IPS-18a (cell line): ENCODE results near the gene TRIO.

Source experiments
- H3K27ac ChIP-seq: one replicate; pipeline ENCODE4 v1.5.1; 2013; ENCODE audit warnings: low read length
- H3K27me3 ChIP-seq: one replicate; pipeline ENCODE4 v1.6.1; 2013; ENCODE audit warnings: mild to moderate bottlenecking, low read length; ENCODE audit not compliant: control insufficient read depth, insufficient read depth
- H3K36me3 ChIP-seq: one replicate; pipeline ENCODE4 v1.6.1; 2013; ENCODE audit warnings: low read depth, low read length; ENCODE audit not compliant: control insufficient read depth
- H3K4me1 ChIP-seq: one replicate; pipeline ENCODE4 v1.6.1; 2013; ENCODE audit warnings: low read depth, low read length; ENCODE audit not compliant: control insufficient read depth
- H3K4me3 ChIP-seq: one replicate; pipeline ENCODE4 v1.5.1; 2013; ENCODE audit warnings: low read length
- H3K9ac ChIP-seq: one replicate; pipeline ENCODE4 v1.6.1; 2013; ENCODE audit warnings: mild to moderate bottlenecking, low read length, moderate library complexity
- H3K9me3 ChIP-seq: one replicate; pipeline ENCODE4 v1.6.1; 2013; ENCODE audit warnings: low read depth, low read length; ENCODE audit not compliant: control insufficient read depth

TRIO gene

GRCh38 chr5:14322437-14323187 is 179.5 kb downstream of the TRIO start:
- Histone ChIP-seq H3K36me3 (peaks cover 12% of the 10 kb centered on the region), H3K27ac (no peak overlapping the region), H3K9me3 (no peaks in the 10 kb centered on the region), H3K27me3 (no peaks in the 10 kb centered on the region), H3K9ac (no peak overlapping the region), H3K4me1 (no peaks in the 10 kb centered on the region), H3K4me3 (no peak overlapping the region)

DNA sequence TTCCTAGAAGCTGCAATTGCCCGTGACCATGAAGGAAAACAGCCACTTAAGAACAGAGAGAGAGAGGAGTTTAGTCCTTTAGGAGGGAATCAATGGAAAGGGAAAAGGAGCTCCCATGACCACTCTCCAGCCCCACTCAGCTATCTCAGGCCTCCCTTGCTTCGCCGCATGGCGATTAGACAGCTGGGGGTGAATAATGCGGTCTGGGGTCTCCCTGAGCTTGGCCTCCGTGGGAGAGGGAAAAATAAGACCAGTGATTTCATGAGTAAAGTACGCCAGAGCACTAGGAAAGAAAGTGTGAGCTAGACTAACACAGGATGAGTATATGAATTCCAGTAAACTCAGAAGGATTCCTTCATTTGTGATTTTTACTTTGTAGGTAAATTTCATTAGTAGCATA is 180.3 kb downstream of the TRIO start:
- H3K27ac ChIP-seq: no peak overlapping the region
- peaks cover 11% of the 10 kb centered on the region for H3K36me3 ChIP-seq
- H3K4me1 ChIP-seq: no peaks in the 10 kb centered on the region
- no peak overlapping the region for H3K9ac ChIP-seq
- H3K4me3 ChIP-seq: no peak overlapping the region
- H3K9me3 ChIP-seq: no peaks in the 10 kb centered on the region
- no peaks in the 10 kb centered on the region for H3K27me3 ChIP-seq

DNA sequence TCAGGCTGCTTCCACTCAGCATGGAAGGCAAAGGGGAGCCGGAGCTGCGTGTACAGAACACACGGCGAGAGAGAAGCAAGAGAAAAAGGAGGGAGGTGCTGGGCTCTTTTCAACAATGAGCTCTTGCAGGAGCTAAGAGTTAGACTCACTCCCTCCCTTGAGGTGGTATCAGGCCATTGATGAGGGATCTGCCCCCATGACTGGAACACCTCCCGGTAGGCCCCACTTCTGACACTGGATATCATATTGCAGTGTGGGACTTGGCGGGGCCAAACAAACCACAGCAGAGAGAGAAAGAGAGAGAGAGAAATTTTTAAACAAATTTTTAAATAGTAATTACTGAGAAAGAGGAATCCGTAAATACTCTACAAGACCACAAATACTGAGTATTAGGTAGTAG is 182.2 kb downstream of the TRIO start:
- Histone ChIP-seq H3K4me1 (no peaks in the 10 kb centered on the region), H3K27me3 (no peaks in the 10 kb centered on the region), H3K9ac (no peak overlapping the region), H3K27ac (no peak overlapping the region), H3K36me3 (peaks cover 9% of the 10 kb centered on the region), H3K4me3 (no peak overlapping the region), H3K9me3 (no peaks in the 10 kb centered on the region)

- Histone ChIP-seq H3K27me3 (no peaks in the 10 kb centered on the region), H3K36me3 (peaks cover 11% of the 10 kb centered on the region), H3K4me1 (no peaks in the 10 kb centered on the region), H3K27ac (no peak overlapping the region), H3K9me3 (no peaks in the 10 kb centered on the region), H3K4me3 (no peak overlapping the region), H3K9ac (no peak overlapping the region)
These were observed 183.1 kb downstream of the TRIO start for GRCh38 chr5:14326035-14326903.

DNA sequence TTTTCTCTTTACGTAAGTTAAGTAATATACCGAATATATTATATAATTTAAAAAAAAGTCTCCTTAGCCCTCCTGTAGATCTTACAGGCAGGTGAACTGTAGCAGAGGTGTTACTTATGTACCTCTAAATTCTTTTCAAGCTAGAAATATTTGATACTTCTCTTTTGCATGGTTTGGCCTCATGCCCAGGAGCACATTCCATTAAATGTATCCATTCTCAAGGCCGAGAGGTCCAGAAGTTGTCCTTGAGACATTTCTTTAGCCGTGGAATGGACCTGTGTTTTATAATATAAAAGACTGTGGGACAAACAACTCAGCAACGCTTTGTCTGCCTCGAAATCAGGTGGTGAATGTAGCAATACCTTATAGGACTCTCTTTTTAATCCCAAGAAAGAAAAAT is 184.5 kb downstream of the TRIO start:
- Histone ChIP-seq H3K27ac (no peak overlapping the region), H3K36me3 (peaks cover 11% of the 10 kb centered on the region), H3K9ac (no peak overlapping the region), H3K9me3 (no peaks in the 10 kb centered on the region), H3K4me3 (no peak overlapping the region), H3K27me3 (no peaks in the 10 kb centered on the region), H3K4me1 (no peaks in the 10 kb centered on the region)

- Histone ChIP-seq H3K36me3 (peaks cover 15% of the 10 kb centered on the region), H3K27me3 (no peaks in the 10 kb centered on the region), H3K4me3 (no peak overlapping the region), H3K9ac (no peak overlapping the region), H3K9me3 (no peaks in the 10 kb centered on the region), H3K27ac (no peak overlapping the region), H3K4me1 (no peaks in the 10 kb centered on the region)
These were observed 185.0 kb downstream of the TRIO start for GRCh38 chr5:14328144-14328543.

GRCh38 chr5:14330291-14330690 is 187.1 kb downstream of the TRIO start:
- Histone ChIP-seq H3K4me1 (no peaks in the 10 kb centered on the region), H3K27me3 (no peaks in the 10 kb centered on the region), H3K9ac (no peak overlapping the region), H3K9me3 (no peaks in the 10 kb centered on the region), H3K36me3 (peaks cover 15% of the 10 kb centered on the region), H3K4me3 (no peak overlapping the region), H3K27ac (no peak overlapping the region)

- Histone ChIP-seq H3K27me3 (no peaks in the 10 kb centered on the region), H3K36me3 (peaks cover 15% of the 10 kb centered on the region), H3K4me1 (no peaks in the 10 kb centered on the region), H3K4me3 (no peak overlapping the region), H3K9ac (no peak overlapping the region), H3K9me3 (no peaks in the 10 kb centered on the region), H3K27ac (no peak overlapping the region)
These were observed 187.7 kb downstream of the TRIO start for GRCh38 chr5:14330729-14331385.

GRCh38 chr5:14331386-14331781 is 188.2 kb downstream of the TRIO start:
- Histone ChIP-seq H3K36me3 (peaks cover 17% of the 10 kb centered on the region), H3K4me1 (no peaks in the 10 kb centered on the region), H3K27ac (no peak overlapping the region), H3K4me3 (no peak overlapping the region), H3K27me3 (no peaks in the 10 kb centered on the region), H3K9ac (no peak overlapping the region), H3K9me3 (no peaks in the 10 kb centered on the region)

- Histone ChIP-seq H3K4me1 (no peaks in the 10 kb centered on the region), H3K9ac (no peak overlapping the region), H3K27me3 (no peaks in the 10 kb centered on the region), H3K4me3 (no peak overlapping the region), H3K9me3 (no peaks in the 10 kb centered on the region), H3K27ac (no peak overlapping the region), H3K36me3 (peaks cover 25% of the 10 kb centered on the region)
These were observed 189.0 kb downstream of the TRIO start for GRCh38 chr5:14332038-14332631.

DNA sequence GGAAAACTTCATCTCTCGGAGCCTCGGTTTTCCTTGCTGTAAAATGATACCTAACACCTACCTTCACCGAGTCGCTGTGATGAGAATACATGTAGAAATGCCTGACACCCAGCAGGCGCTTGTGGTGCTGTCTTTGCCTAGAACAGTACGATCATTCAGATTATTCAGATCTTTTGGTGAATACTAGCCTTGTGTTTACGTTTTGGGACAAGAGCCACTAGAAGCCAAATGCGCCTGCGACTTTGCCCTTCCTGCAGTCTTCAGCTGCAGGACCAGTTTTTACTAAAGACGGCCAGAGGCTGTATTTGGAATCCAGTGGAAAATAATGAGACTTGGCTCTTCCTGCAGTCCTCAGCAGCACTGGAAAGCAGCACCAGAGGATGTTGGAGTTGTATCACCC is 189.6 kb downstream of the TRIO start:
- Histone ChIP-seq H3K27me3 (no peaks in the 10 kb centered on the region), H3K27ac (no peak overlapping the region), H3K4me1 (no peaks in the 10 kb centered on the region), H3K9ac (no peak overlapping the region), H3K36me3 (peaks cover 29% of the 10 kb centered on the region), H3K9me3 (no peaks in the 10 kb centered on the region), H3K4me3 (no peak overlapping the region)
